Activated CD8-positive, alpha-beta memory T cell treated with anti-CD3 and anti-CD28 coated beads for 24 hours (primary cell): ENCODE measurements around the gene CHST10.

ENCODE experiments used
- DNase-seq: peaks from one replicate; pipeline ENCODE4 v3.0.0-alpha.2; 2020

Gene CHST10

GRCh38 chr2:100413571-100413970 is 3.9 kb downstream of the CHST10 start:
- DNase-seq, result peak; percentile 15

DNA sequence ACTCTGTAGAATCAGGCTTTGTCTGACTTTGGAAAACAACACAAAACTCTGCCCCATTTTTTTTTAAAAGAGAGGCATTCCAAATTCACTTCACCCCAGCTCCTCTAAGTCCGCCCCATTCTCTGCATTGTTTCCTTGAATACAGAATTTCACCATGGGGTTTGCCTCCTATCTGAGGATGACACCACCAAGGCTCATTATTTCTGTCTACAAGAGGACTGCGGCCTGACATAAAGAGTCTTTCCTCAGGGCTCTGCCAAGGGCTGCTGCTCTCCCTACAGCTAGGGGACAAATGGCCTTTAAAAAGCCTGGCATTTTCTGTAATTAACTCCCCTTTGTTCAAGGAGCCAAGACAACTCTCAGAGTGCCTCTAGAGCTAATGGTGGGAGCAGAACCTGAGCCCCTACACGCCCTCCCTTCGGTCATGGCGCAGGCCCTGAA is 4.6 kb downstream of the CHST10 start:
- DNase-seq, result peak; percentile 30

DNA sequence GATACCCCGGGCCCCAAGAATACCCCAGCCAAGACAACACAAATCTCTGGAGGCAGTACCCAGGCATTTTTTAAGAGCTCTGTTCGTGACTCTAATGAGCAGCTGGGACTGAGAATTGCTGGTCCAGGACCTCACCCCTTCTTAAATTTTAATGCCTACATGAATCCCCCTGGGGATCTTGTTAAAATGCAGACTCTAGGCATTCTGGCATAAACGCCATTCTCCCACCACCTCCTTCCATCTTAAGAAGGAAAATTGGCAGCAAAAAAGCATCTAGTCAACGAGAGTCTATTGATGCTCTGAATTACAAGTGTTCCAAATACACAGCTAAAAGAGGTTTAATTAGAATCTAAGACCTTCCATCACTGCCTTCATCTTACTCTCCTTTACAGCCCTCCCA is 5.0 kb downstream of the CHST10 start:
- peak; percentile 37 for DNase-seq

DNA sequence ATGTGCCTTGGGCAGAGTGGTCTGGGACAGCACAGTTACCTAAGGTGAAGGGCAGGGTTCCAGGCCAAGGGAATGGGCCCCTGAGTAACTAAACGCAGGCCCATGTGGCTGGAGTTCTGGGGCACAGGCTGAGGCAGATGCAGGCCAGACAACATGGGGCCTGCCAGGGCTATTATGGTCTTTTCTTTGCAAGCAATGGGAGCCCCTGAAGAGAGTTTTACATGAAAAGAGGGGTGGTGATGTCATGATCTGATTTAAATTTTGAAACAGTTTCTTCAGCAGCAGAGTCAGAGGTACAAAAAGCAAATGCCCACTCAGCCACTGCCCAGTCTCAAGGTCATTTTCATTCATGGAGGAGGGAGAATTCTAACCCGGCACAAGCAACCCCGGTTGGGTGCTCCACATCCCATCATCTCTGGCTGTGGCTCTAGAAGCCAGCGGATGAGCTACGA is 5.6 kb downstream of the CHST10 start:
- peak; percentile 44 for DNase-seq

- DNase-seq, result peak; percentile 48
Measured at GRCh38 chr2:100409975-100410647, 7.4 kb downstream of the CHST10 start.

DNA sequence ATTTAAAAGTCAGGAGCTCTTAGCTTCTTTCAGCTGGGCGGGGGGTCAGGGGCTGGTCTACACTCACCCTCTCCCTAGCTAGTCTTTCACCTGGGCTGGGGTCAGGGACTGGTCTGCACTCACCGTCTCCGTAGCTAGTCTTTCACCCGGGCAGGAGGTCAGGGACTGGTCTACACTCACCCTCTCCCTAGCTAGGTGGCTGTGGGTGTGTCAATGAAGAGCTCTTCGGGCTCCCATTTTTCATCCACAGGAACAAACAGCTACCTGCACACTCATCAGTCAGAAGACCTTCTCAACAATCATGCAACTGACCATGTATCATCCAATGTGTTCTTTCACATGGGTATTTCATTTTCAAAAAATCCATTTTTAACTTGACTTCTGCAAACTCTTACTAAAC is 8.0 kb downstream of the CHST10 start:
- peak; percentile 11 for DNase-seq

- no peak for DNase-seq
Measured at GRCh38 chr2:100408941-100409340, 8.5 kb downstream of the CHST10 start.

GRCh38 chr2:100408104-100408503 is 9.4 kb downstream of the CHST10 start:
- DNase-seq, result no peak

GRCh38 chr2:100407563-100407962 is 9.9 kb downstream of the CHST10 start:
- DNase-seq, result no peak

- DNase-seq, result peak; percentile 15
Measured at GRCh38 chr2:100407073-100407472, 10.4 kb downstream of the CHST10 start.

DNA sequence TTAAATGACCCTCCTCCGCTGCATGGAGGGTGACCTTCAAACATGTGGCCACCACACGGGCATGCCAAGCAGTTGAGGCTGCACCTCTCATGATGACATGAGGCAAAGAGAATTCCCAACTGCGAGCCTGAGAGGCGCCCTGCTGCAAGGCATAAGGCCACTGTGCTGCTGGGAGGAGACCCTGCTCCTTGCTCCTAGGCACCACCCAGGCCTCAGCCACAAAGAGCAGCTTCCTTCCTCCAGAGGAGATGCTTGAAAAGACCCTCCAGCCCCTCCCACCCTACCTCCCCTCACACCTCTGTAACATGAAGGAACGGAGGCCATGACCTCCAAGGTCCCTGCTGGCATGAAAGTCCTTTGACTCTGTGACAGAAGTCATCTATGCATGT is 11.4 kb downstream of the CHST10 start:
- no peak for DNase-seq

GRCh38 chr2:100405403-100406119 is 11.9 kb downstream of the CHST10 start:
- peak; percentile 5 for DNase-seq

GRCh38 chr2:100404411-100404810 is 13.1 kb downstream of the CHST10 start:
- no peak for DNase-seq

GRCh38 chr2:100403722-100404121 is 13.7 kb downstream of the CHST10 start:
- no peak for DNase-seq

- no peak for DNase-seq
Measured at GRCh38 chr2:100401268-100401667, 16.2 kb downstream of the CHST10 start.

GRCh38 chr2:100399714-100400113 is 17.8 kb downstream of the CHST10 start:
- DNase-seq, result no peak

DNA sequence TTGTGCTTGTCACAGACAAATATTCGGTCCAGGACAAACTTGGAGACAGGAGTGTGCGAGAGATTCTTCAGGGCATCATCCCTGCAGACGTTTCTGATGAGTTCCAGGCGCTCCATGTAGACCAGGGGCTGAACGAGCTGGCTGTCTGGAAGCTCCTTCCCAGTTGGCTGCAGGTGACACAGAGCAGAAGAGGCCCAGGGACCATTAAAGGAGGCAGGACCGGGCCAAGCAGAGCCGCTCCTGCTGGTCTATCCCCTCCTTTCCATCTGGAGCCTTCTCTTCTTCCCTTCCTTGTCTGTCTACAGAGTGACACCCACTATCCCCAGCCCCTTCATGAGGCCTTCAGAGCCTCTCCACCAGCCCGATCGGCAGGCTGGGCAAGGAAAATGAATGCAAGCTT is 19.5 kb downstream of the CHST10 start:
- DNase-seq, result no peak

GRCh38 chr2:100397118-100397860 is 20.2 kb downstream of the CHST10 start:
- peak; percentile 44 for DNase-seq

DNA sequence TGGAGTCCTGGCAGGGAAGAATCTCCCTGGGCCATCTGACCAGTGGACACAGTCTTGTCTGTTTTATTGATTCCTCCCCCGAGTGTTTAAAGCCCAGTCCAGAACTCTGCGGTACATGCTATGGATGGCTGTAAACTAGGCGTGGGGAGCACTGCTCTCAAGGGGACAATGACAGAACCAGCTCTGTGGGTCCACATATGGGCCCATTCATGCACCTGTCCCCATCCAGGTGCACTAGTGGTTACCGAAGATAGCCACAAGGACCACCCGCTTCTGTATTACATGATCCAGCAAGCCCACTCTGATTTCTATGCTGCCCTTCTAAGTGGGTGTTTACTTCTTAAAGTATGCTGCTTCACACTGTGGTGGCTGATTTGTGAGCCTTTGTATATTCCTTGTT is 21.0 kb downstream of the CHST10 start:
- peak; percentile 13 for DNase-seq

- DNase-seq, result no peak
Measured at GRCh38 chr2:100395532-100396350, 21.7 kb downstream of the CHST10 start.

GRCh38 chr2:100394111-100394641 is 23.3 kb downstream of the CHST10 start:
- DNase-seq, result no peak

GRCh38 chr2:100393362-100393761 is 24.1 kb downstream of the CHST10 start:
- no peak for DNase-seq

- DNase-seq, result no peak
Measured at GRCh38 chr2:100392715-100393114, 24.8 kb downstream of the CHST10 start.
